Nephron (organoid): ENCODE data around the gene MYOM3.
"Not testable (repeated sequence)": the region's sequence is repeated elsewhere in the genome, so short reads cannot be mapped to it uniquely, and the experiment has no call there.

Experiments used
- H3K27ac Mint-ChIP-seq, 3 experiments: 2 replicates each; pipeline ENCODE4 v1.8.0; 2020; ENCODE audit warnings: mixed read lengths in 3 of 3, mild to moderate bottlenecking in 2 of 3, moderate library complexity in 1 of 3
- H3K27me3 Mint-ChIP-seq: 2 replicates; pipeline ENCODE4 v1.8.0; 2021; ENCODE audit warnings: low read depth, mild to moderate bottlenecking, moderate library complexity, mixed read lengths
- H3K36me3 Mint-ChIP-seq: 2 replicates; pipeline ENCODE4 v1.8.0; 2020; ENCODE audit warnings: low read depth, mixed read lengths
- H3K4me1 Mint-ChIP-seq: 2 replicates; pipeline ENCODE4 v1.8.0; 2020; ENCODE audit warnings: mixed read lengths
- H3K4me3 Mint-ChIP-seq, 3 experiments: 2 replicates each; pipeline ENCODE4 v1.8.0; 2020; ENCODE audit warnings: mild to moderate bottlenecking in 3 of 3, mixed read lengths in 3 of 3, moderate library complexity in 2 of 3
- H3K9me3 Mint-ChIP-seq: 2 replicates; pipeline ENCODE4 v1.8.0; 2020; ENCODE audit warnings: mixed read lengths
- CTCF ChIP-seq, 3 experiments: fragments of 200-600 bp; sonication (generic); IDR thresholded peaks; one replicate each; pipeline ENCODE4 v1.5.0; 2021; ENCODE audit warnings: antibody characterized with exemption in 3 of 3; ENCODE audit not compliant: unreplicated experiment in 3 of 3

The MYOM3 gene

DNA sequence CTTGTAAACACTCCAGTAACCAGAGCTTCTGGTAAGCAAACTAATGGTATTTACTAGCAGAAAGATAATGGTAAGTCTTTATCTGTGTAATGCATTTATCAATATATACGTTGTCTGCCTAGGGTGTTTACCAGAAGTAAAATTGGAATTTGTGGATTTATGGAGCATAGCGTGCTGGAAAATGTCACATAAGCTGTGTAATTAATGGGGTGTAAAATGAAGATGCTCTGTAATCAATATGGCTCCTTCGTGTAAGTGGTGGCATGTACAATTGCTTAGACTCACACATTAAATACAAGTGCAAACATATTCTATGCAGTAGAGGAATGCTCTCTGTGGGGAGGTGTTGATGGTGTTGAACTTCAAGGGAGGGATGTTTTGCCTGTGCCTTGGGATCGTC, 69.6 kb downstream of the MYOM3 start:
- Mint-ChIP-seq H3K4me1 (peaks cover 17% of the 10 kb centered on the region), H3K36me3 (no peaks in the 10 kb centered on the region), H3K27ac (peak overlapping the region in 1 of 3 experiments; percentile 7), H3K4me3 (no peak overlapping the region), H3K27me3 (no peaks in the 10 kb centered on the region), H3K9me3 (no peaks in the 10 kb centered on the region)
- no peak for TF ChIP-seq CTCF (IDR thresholded peaks at IDR 0.05; ENCODE audit: unreplicated experiment in 3 of 3)

GRCh38 chr1:24036088-24036487, 75.8 kb downstream of the MYOM3 start:
- Mint-ChIP-seq H3K4me3 (no peak overlapping the region), H3K27me3 (peaks cover 4% of the 10 kb centered on the region), H3K27ac (no peak overlapping the region), H3K4me1 (no peaks in the 10 kb centered on the region), H3K36me3 (no peaks in the 10 kb centered on the region), H3K9me3 (peaks cover 2% of the 10 kb centered on the region)
- TF ChIP-seq CTCF (IDR thresholded peaks at IDR 0.05; ENCODE audit: unreplicated experiment in 3 of 3), result no peak

GRCh38 chr1:24032981-24033380, 79.0 kb downstream of the MYOM3 start:
- TF ChIP-seq CTCF (IDR thresholded peaks at IDR 0.05; ENCODE audit: unreplicated experiment in 3 of 3), result no peak
- peaks cover 4% of the 10 kb centered on the region for H3K27me3 Mint-ChIP-seq
- H3K36me3 Mint-ChIP-seq, result no peaks in the 10 kb centered on the region
- H3K27ac Mint-ChIP-seq, result no peak overlapping the region
- H3K4me1 Mint-ChIP-seq, result peaks cover 3% of the 10 kb centered on the region
- peaks cover 2% of the 10 kb centered on the region for H3K9me3 Mint-ChIP-seq
- H3K4me3 Mint-ChIP-seq, result no peak overlapping the region

GRCh38 chr1:24030976-24031516, 80.9 kb downstream of the MYOM3 start:
- not testable (repeated sequence) for H3K4me1 Mint-ChIP-seq, H3K27ac Mint-ChIP-seq, H3K27me3 Mint-ChIP-seq, H3K4me3 Mint-ChIP-seq, H3K9me3 Mint-ChIP-seq, H3K36me3 Mint-ChIP-seq

GRCh38 chr1:24027838-24028468, 84.0 kb downstream of the MYOM3 start:
- H3K9me3 Mint-ChIP-seq, result no peaks in the 10 kb centered on the region
- H3K4me1 Mint-ChIP-seq, result peaks cover 12% of the 10 kb centered on the region
- H3K27ac Mint-ChIP-seq, result peak overlapping the region; percentile 37 to 84 (median 40)
- no peak overlapping the region for H3K4me3 Mint-ChIP-seq
- no peaks in the 10 kb centered on the region for H3K27me3 Mint-ChIP-seq
- H3K36me3 Mint-ChIP-seq, result no peaks in the 10 kb centered on the region
- TF ChIP-seq CTCF (IDR thresholded peaks at IDR 0.05; ENCODE audit: unreplicated experiment in 3 of 3), result peak; percentile 52 to 70 (median 55)

DNA sequence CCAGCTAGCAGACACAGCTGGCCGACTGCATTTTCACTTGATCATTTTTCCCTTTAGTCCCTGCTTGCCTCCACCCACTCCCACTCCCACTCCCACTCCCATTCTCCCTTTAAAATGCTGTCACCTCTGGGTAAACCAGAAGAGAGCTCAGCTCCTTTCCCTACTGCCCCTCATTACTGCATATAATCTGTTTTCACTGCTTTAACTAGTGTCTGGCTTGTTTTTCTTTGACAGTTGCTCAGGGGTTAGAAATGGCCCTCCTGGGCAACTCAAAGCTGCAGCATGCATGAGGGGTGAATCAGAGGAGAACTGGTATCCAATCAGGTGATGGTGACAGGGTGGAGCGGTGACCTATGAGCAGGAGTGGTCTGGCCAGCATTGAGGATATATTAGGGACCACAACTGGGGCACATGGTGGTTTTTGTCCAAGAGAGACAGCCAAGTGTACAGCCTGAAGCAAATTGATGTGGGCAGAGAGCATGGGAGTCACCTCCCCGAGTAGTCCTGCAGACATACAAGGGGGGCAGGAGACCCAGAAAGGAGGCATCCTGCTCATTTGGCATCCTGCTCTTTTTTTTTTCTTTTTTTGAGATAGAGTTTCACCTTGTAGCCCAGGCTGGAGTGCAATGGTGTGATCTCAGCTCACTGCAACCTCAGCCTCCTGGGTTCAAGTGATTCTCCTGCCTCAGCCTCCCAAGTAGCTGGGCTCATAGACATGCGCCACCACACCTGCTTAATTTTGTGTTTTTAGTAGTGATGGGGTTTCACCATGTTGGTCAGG, 89.2 kb downstream of the MYOM3 start:
- no peaks in the 10 kb centered on the region for H3K9me3 Mint-ChIP-seq
- H3K4me3 Mint-ChIP-seq, result peak overlapping the region; percentile 10 to 37 (median 23)
- H3K27me3 Mint-ChIP-seq, result no peaks in the 10 kb centered on the region
- TF ChIP-seq CTCF (IDR thresholded peaks at IDR 0.05; ENCODE audit: unreplicated experiment in 3 of 3), result no peak
- H3K4me1 Mint-ChIP-seq, result peaks cover 45% of the 10 kb centered on the region
- H3K27ac Mint-ChIP-seq, result peak overlapping the region; percentile 95 to 99 (median 99)
- no peaks in the 10 kb centered on the region for H3K36me3 Mint-ChIP-seq
